RCC 7860 (cell line): ENCODE data around the gene TMEM170B.

Experiments
- DNase-seq: peaks from one replicate; pipeline ENCODE4 v3.0.0-alpha.2; 2015; ENCODE audit warnings: low spot score
- FAIRE-seq: peaks from 2 replicates; lab custom pipeline; 2012; peaks lifted over from hg19 to GRCh38; lab: Jason Lieb, UNC

The TMEM170B gene

GRCh38 chr6:11580686-11581405, 43.3 kb downstream of the TMEM170B start:
- FAIRE-seq: no peak

GRCh38 chr6:11584244-11584643, 46.7 kb downstream of the TMEM170B start:
- no peak for FAIRE-seq
- no peak for DNase-seq

More at GRCh38 chr6:11580686-11581405, 43.3 kb downstream of the TMEM170B start:
- DNase-seq: no peak

GRCh38 chr6:11585426-11586016, 48.0 kb downstream of the TMEM170B start:
- DNase-seq (peak; percentile 42), FAIRE-seq (peak; percentile 85)

- FAIRE-seq (no peak), DNase-seq (peak; percentile 14)
Observed at GRCh38 chr6:11586117-11586516, 48.6 kb downstream of the TMEM170B start.

GRCh38 chr6:11586536-11586935, 49.0 kb downstream of the TMEM170B start:
- DNase-seq (peak; percentile 86), FAIRE-seq (no peak)

DNA sequence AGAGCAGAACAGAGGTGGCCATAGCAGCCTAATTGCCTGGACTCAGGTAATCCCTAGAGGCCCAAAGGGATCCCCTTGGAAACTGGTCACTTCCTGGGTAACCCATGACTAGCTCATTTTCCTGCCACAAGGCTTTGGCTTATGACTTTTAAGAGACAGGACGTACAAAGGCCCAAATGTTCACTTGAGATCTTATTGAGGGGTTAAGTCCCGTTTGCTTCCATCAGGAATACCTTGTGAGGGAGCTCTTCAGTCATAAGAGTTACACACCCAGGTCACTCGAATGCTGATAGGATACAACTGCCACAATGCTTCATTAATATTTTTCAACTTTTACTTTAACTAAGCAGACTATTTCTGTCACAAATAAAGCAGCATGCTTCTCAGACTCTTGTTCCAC, 51.7 kb downstream of the TMEM170B start:
- DNase-seq (no peak), FAIRE-seq (no peak)

DNA sequence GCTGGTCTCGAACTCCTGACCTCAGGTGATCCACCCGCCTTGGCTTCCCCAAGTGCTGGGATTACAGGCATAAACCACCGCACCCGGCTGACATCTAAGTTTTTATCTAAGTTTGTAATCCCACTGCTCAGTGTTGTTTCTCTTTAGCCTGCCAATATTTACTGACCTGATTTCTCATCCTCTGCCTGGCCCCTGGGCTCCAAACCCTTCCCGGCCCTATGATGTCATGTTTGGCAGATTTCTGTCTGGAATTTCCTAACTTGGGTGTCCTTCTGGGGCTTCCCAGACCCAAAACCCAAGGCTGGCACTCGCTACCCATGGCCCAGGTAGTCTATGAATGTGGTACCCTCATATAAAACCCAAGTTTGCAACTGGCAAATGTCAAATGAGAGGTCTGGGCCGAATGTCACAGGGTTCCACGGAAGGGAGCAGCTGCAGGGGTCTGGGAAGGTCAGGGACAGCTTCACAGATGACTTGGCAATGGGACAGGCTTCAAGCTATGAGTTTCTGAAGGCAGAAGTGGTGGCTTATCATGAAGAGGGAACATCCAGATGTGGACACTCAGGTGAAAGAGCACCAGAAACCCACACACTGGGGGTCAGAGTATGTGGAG, 54.9 kb downstream of the TMEM170B start:
- FAIRE-seq: no peak

DNA sequence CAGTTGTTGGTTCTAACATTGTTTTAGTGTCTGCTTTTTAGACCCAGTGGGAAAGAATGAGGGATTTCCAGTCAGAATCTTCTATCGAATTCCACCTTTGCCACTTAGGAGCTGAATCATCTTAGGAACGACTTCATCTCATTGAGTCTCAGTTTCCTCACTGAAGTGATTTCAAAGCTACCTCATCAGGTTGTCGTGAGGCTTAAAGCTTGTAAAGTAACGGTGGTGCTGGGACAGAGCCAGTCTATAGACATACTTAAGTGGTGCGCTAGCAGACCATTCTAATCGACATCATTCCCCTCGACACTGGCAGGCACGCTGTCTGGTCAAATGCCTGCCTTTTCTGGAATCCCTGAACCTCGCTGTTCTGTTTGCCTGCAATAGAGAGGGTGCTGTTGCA, 55.5 kb downstream of the TMEM170B start:
- FAIRE-seq (no peak), DNase-seq (no peak)

More for the DNA sequence above, 54.9 kb downstream of the TMEM170B start:
- no peak for DNase-seq

DNA sequence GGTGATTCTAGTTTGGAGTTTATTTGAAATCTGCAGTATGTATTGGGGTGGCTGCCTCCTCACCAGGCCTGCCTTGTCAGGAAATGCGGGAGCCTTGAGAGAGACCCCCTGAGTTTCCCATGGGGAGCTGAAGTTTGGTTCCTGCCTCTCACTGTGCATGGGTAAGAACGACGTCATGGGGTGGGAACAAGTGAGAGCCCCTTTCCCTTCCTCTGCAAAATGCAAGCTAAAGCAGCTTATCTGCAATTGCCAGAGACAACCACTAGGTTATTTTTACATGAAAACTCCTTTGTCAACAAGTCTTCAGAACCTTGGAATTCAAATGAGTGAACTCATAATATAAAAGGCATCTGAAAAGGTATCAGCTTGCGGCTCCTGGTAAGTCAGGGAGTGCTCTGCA, 58.4 kb downstream of the TMEM170B start:
- FAIRE-seq: no peak

GRCh38 chr6:11596640-11597237, 59.2 kb downstream of the TMEM170B start:
- FAIRE-seq (no peak), DNase-seq (no peak)

More for the DNA sequence above, 58.4 kb downstream of the TMEM170B start:
- no peak for DNase-seq

- DNase-seq (peak; percentile 50), FAIRE-seq (no peak)
Observed at GRCh38 chr6:11598687-11599086, 61.1 kb downstream of the TMEM170B start.

GRCh38 chr6:11600251-11600650, 62.7 kb downstream of the TMEM170B start:
- FAIRE-seq: no peak
- DNase-seq: no peak

- no peak for DNase-seq
- FAIRE-seq: no peak
Observed at GRCh38 chr6:11601776-11602605, 64.4 kb downstream of the TMEM170B start.

DNA sequence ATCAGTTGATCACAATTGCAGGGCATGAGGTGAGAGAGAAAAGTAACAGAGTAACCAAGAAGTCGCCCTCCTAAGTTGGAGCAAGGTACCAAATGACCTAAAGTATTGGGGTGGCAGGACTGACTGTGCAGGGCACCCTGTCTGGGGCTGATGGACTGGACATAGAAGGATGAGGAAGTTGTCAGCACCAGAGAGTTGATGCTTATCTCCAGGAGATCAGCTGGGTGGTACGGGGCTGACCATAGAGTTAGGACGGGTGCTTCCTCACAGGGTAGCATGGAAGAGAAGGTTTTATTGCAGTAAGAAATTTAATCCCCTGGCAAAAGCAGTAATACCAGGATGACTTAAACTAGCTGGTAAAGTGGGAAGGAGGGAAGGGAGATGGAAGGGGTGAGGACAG, 66.7 kb downstream of the TMEM170B start:
- FAIRE-seq: no peak
- DNase-seq: no peak

- DNase-seq: no peak
- FAIRE-seq: no peak
Observed at GRCh38 chr6:11604836-11605506, 67.4 kb downstream of the TMEM170B start.

DNA sequence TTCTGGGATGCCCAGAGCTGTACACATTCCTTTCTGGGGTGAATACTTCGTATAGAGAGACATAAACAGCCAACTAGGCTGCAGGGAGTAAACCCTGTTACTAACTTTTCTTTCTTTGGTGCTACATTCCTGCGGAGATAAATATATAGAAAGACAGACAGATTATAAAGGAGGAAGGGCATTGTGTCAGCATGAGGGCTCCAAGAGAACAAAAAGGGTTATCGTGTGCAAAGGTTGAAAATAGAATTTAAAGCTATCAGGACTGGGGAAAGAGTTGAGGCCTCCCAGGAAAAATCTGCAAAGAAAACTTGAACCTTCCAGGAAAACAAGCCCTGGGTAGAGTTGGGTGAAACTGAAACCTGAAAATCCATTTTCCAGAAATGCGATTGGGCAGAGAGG, 68.0 kb downstream of the TMEM170B start:
- DNase-seq: no peak
- FAIRE-seq: no peak

GRCh38 chr6:11606332-11606731, 68.8 kb downstream of the TMEM170B start:
- FAIRE-seq: no peak
- no peak for DNase-seq

- FAIRE-seq: no peak
- DNase-seq: no peak
Observed at GRCh38 chr6:11607383-11607782, 69.8 kb downstream of the TMEM170B start.

DNA sequence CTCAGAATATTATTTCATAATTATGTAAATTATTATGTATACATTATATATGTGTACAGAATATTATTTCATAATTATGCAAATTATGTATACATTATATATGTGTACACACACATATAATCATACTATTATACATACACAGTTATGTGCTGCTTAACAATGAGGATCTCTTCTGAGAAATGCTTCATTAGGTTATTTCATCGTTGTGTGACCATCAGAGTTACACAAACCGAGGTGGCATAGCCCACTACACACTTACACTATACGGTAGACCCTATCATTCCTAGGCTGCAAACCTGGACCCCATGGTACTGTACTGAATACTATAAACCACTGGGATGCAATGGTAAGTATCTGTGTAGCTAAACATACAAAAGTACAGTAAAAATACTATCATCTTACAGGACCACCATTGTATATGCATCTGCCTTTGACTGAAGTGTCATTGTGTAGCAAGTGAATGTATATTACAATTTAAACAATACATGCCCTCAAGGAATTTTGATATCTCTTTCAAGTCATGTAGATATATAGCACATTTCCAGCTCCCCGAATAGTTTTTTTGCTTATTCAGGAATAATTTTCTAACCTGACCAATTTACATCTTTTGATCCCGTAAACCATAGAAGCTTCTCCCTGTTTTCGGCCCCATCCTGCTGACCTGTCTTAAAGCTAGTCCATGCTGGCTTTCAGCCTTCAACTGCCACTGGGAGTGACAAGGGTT, 71.2 kb downstream of the TMEM170B start:
- no peak for DNase-seq
- no peak for FAIRE-seq
